HG03354 (cell line): Measurements from ENCODE around the gene SULT2A1.
"Not testable (repeated sequence)": the region's sequence is repeated elsewhere in the genome, so short reads cannot be mapped to it uniquely, and the experiment has no call there.

ENCODE experiments used
- ATAC-seq: cut with Tn5 transposase; IDR thresholded peaks from one replicate; pipeline ENCODE4 v1.9.1; 2021; ENCODE audit warnings: mild to moderate bottlenecking; ENCODE audit not compliant: unreplicated experiment, poor library complexity, severe bottlenecking

Gene SULT2A1

DNA sequence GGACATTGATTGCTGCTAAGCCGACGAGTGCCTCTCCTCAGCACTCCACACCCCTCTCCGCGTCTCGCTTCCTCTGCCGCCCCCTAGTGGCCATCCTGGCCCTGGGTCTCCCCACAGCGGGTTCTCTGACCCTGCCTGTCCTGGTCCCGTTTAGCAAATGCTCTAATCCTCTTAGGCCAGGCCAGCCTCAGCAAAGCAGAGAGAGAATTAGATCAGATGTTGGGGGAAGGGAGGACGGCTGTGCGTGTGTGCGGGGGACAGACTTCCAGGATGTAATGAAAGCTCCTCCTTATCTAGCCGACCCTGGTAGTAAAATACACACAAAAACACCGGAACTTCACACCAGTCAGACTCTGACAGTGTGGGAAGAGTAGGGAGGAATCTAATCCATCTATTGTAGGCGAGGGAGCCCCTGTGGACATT is 22.6 kb downstream of the SULT2A1 start:
- no peak for ATAC-seq

DNA sequence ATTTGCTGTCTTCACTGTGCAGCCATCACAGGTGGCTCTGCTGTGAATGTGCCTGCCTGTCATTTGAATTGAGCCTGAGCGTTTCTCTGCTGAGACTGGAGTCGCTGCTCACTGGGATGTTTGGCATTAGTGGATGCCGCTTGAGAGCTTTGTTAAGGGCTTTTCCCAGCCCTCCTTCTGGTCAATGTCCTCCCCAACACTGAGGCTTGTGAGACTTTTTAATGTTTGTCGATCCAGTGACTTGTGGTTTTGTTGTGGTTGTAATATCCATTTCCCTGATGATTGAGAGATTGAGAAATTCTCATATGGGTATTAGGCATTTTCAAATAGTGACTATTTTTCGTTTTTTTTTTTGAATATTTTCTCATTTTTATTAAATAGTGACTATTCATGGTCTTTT is 24.5 kb downstream of the SULT2A1 start:
- ATAC-seq: no peak

DNA sequence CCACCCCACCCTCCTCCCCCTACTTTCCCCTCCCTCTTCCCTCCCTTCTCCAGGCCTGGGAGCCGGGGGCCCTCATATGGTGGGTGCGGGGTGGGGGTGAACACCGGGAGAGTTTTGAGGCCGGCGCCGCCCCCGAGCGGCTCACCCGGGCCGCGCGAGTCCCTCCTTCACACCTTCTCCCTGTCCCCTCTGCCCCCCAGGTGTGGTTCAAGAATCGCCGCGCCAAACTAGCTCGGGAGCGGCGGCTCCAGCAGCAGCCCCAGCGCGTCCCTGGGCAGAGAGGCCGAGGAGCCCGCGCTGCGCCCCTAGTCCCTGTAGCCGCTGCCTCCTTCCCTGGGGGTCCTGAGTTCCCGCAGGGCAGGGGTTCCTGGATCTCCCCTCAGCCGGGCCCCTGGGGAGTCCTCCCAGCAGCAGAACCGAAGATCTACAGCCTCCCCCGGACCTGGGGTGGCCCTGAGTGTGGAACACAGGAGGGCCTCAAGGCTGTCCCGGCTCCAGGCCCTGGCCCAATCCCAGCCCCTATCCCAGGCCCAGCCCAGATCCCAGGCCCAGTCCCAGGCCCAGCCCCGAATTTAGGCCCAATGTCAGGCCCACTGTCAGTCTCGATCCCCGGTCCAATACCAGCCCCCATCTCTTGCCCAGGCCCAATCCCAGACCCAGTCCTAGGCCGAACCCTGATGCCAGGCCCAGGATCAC is 25.4 kb downstream of the SULT2A1 start:
- ATAC-seq: no peak

DNA sequence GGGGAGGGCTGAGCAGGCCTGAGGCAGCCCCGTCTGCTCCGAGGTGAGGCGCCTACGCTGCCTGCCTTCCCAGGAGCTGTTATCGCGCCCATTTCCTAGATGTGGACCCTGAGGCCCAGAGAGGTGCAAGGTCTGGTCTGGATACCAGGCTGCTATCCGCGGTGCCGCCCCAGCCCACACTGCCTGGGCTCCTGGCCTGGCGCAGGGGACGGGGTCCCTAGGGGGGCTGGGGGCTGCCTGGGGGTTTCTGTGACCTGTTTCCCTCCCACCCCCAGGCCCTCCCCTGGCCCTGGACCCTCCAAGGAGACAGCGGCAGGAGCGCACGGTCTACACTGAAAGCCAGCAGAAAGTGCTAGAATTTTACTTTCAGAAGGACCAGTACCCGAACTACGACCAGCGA is 26.3 kb downstream of the SULT2A1 start:
- not testable (repeated sequence) for ATAC-seq

DNA sequence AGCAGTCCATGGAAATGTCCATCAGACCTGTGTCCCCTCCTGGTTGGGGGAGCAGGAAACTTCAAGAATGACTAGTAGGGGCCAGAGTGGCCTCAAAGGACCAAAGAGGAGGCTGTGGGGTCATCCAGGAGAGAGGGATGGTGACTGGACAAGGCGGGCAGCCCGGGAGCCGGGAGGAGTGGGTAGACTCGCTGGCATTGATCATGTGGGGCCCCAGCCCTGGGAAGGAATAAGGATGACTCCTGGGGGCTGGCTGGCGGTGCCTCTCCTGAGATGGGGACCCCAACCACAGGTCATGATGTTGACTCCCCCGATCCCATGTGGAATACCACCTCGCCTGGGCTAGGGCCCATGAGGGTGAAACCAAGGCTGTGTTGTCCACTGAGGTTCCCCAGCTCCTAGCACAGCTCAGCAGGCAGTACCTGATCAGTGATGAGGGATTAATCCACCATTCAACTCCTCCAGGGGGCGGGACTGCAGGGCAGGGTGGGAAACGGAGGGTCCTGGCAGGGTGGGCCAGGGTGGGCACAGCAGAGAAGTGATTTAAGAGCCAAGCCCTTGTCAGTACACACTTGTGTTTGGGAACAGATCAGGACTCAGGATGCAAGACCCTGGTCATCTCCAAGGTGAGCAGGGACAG is 27.3 kb downstream of the SULT2A1 start, which contains the start of gene TPRX2:
TSS of gene TPRX2 (plus strand) at position 590 of the 640 bp plus-strand sequence. CDS start at position 602, 12 bp downstream.
- ATAC-seq: not testable (repeated sequence)

DNA sequence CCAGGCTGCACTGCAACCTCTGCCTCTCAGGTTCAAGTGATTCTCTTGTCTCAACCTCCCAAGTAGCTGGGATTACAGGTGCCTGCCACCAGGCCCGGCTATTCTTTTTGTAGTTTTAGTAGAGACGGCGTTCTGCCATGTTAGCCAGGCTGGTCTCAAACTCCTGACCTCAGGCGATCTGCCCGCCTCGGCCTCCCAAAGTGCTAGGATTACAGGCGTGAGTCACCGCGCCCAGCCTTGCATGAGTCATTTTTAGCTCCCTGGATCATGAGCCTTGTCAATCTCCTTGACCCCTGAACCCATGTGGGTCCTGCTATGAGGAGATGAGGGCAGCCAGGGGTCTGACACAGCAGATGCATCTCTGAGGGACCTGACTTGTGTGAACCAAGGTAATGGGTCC is 27.9 kb downstream of the SULT2A1 start:
- not testable (repeated sequence) for ATAC-seq

DNA sequence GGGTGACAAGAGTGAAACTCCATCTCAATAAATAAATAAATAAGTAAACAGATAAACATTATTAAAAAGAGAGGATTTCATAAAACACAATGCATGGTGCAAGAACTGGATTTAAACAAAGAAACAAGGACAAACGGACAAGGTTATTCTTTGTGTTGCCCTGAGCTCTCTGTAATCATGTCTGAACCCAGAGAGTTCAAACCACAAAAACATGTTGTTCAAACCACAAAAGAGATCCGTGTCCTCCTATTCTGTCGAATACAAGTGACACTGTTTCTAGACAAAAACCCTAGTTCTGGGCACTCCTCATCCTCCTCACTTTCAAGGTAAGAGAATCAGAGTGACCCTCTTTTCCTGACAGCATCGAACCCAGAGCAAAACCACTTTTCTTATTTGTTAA is 31.7 kb downstream of the SULT2A1 start:
- ATAC-seq: no peak

DNA sequence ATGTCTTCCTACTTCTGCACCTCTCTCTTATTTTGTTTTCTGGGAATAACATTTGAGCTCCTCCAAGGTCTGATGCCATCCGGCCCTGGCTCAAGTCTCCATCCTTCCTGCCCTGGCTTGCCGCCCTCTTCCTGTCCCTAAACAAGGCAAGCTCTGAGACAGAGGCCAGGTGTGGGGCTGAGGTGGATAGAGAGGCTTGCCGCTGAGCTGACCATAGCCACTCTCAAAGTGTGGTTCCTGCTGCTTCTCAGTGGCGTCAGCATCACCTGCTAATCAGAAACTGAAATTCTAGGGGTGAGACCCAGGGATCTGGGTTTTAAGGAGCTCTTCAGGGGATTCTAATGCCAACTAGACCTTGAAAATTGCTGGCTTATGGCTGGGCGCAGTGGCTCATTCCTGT is 33.1 kb downstream of the SULT2A1 start:
- no peak for ATAC-seq

DNA sequence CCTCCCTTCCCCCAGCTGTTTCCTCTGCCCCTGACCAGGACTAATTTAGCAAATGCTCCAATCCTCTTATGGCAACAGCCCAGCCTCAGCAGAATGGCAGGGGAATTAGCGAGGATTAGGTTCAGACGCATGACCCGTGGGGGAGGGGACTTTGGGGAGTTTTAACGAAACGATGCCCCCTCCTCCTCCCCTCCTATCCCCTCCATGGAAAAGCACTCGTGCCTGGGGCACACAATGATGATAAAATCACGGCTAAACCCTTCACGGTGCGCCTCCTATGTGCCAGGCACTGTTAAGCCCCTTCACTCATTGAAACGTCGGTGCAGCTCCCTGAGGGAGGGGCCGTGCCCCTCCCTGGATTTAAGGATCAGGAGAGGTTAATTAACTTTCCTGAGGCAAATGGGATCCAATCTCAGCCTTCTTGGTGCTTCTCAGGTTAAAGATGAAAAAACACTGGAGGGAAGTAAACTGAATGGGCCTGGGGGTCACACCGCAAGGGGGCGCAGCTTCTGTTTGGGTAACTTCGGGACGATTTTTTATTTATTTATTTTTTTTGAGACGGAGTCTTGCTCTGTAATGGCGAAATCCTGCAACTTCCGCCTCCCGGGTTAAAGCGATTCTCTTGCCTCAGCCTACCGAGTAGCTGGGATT is 37.2 kb downstream of the SULT2A1 start:
- no peak for ATAC-seq

DNA sequence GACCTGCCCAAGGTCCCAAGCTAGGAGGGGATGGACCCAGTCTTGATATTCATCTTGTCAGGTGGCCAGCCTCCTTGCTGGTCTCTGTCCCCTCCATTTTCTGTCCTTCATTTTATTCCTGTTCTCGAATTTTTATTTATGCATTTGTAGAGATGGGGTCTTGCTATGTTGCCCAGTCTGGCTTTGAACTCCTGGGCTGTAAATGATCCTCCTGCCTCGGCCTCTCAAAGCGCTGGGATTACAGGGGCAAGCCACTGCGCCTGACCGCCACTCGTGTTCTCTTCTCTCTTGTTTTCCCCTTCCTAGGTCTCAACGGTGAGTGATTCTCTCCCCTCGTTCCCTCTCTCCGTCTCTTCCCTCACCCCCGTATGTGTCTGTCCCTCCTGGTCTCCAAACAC is 37.7 kb downstream of the SULT2A1 start:
- ATAC-seq: no peak

DNA sequence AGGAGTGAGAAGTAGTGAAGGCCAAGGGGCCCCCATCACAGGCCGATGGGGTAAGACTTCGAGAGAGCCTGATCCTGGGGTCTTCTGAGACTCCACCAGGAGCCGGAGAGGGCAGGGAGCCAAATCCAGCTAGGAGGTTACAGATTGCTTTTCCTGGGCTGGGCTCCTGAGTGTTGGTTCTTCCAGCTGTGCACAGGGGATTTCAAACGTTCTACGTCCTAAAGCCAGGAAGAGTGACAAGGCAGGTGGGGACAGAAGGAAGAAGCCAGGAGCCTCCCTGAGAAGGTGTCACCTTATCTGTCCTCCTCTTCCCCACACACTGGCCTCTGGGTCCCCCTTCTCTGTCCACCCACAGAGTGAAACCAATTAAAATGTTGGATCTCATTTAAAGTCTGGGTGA is 43.2 kb downstream of the SULT2A1 start:
- ATAC-seq: no peak

DNA sequence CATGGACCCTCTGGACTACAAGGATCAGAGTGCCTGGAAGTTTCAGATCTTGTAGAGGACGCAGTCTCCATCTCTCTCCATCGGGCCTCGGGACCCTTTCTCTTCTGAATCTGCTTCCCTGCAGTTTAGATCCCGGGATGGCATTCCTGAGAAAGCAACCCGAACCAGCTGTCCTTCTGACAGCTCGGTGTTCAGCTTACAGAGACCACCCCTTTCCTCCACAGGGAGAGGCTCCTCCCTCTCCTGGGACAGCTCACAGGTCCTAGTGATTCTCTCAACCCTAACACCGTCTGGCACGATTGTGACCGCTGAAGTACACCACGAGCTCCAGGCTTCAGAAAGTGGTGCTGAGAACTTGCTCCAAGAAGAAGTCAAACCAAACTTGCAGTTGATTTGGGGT is 46.2 kb downstream of the SULT2A1 start:
- ATAC-seq: no peak

DNA sequence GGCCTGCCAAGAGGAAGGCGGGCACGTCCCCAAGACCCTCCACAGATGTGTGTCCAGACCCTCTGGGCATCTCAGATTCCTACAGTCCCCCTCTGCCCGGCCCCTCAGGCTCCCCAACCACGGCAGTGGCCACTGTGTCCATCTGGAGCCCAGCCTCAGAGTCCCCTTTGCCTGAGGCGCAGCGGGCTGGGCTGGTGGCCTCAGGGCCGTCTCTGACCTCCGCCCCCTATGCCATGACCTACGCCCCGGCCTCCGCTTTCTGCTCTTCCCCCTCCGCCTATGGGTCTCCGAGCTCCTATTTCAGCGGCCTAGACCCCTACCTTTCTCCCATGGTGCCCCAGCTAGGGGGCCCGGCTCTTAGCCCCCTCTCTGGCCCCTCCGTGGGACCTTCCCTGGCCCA is 46.7 kb downstream of the SULT2A1 start:
- ATAC-seq: no peak

DNA sequence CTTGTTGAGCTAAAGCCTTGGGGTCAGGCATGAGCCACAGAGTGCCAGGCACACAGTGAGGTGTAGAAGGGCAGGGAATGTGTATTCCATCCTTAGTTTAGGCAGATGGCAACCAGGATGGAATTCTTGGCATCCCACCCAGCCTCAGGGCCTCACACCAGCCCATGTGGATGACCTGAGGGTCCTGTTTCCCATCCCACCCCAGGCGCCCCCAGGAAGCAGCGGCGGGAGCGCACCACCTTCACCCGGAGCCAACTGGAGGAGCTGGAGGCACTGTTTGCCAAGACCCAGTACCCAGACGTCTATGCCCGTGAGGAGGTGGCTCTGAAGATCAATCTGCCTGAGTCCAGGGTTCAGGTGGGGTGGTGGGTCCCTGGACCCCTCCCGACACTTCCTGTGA is 50.1 kb downstream of the SULT2A1 start:
- ATAC-seq: no peak

DNA sequence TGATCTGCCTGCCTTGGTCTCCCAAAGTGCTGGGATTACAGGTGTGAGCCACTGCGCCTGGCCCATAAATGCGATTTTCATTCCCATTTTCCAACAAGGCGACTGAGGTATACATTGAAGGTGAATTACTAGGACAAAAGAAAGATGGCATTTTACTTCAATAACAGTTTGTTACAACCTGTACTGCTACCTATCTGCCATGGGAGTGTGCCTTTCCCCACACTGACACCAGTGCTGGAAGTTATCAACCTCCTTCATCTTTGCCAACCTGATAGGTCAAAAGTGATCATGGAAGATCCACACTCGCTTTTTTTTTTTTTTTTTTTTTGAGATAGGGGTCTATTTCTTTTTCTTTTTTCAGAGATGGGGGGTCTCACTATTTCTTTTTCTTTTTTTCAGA is 53.4 kb downstream of the SULT2A1 start:
- no peak for ATAC-seq

DNA sequence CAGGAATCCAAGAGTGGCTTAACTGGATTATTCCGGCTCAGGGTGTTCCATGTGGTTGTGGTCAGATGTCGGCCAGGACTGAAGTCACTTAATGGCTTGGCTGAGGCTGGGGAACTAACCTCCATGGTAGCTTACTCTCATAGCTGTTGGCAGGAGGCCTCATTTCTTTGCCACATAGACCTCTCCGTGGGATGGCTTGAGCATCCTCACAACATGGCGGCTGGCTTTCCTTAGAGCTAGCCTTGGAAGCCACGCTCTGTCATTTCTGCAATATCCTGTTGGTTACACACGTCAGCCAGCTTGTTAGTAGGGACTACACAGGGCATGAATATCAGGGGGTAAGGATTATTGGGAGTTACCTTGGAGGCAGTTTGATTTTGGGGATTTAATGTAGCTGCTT is 59.3 kb downstream of the SULT2A1 start:
- no peak for ATAC-seq

DNA sequence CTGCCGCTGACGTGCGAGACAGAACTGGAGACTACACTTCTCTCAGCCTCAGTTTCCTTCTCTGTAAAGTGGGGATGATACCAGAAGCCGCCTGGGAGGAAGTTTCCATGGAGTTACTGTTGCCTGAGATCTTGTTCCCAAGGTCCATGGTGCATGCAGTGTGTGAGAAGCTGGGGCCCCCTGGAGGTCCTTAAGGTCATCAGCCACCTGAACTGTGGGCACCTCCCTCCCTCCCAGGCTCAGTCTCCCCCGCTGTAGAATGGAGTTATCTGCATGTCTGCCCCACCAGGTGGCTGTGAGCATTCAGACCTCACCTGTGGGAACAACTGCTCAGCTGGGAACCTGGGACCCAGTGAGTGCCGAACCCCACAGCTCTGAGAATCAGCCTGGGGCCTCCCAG is 61.7 kb downstream of the SULT2A1 start:
- no peak for ATAC-seq

DNA sequence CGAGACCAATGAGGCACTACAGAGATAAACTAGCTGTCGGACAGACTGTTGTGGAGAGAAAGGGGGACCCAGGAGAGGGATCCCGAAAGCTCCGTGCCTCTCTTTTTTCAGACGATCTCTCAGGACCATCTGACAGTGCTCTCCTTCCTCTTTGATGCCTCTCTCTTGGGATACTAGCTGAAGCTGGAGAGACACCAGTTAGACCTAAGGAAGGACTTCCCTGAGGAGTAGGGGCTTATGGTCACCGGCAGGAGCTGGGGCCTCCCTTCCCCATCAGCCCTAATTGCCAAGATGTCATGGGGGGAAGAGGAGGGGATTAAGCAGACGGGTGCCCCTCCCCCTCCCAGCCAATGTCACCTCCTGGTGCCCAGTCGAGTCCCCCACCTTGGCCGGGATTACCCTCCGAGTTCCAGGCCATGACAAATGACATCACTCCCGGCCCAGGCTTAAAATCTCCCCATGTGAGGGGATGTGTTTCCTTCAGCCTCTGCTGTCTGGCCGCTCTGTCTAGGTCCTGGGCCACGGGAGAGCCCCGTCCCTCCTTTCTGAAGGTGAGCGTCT is 64.6 kb downstream of the SULT2A1 start, which contains the start of gene CRX:
TSS of gene CRX (plus strand) at position 478 of the 561 bp plus-strand sequence. CDS start 12,507 bp downstream, outside the sequence.
- ATAC-seq: no peak
